ENCODE results near the gene PRSS23. TPM values are rescaled to one million over a fixed set of nuclear protein-coding genes. Genes with fewer than 3 reads are reported as not detected.

The PRSS23 gene
- total RNA-seq, 2 donors from 2014 or later = 2.4 to 3.3 TPM

DNA sequence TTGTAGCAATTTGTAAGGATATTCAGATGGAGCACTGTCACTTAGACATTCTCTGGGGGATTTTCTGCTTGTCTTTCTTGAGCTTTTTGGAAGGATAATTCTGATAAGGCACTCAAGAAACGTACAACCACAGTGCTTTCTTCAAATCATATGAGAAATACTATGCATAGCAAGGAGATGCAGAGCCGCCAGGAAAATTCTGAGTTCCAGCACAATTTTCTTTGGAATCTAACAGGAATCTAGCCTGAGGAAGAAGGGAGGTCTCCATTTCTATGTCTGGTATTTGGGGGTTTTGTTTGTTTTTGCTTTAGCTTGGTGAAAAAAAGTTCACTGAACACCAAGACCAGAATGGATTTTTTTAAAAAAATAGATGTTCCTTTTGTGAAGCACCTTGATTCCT lies 9.9 kb downstream of the PRSS23 start:
- Histone ChIP-seq H3K4me3 (ENCODE audit: low read length) (no peak overlapping the region), H3K9me3 (ENCODE audit: control insufficient read depth, low read length) (no peaks in the 10 kb centered on the region), H3K27ac (ENCODE audit: low read depth, low read length) (no peak overlapping the region), H3K27me3 (ENCODE audit: control insufficient read depth, insufficient read depth, low read length, poor library complexity, severe bottlenecking) (peaks cover 25% of the 10 kb centered on the region), H3K4me1 (ENCODE audit: control insufficient read depth, insufficient read depth, low read length) (peaks cover 18% of the 10 kb centered on the region), H3K36me3 (ENCODE audit: control insufficient read depth, insufficient read depth, low read length) (no peaks in the 10 kb centered on the region), H3K9ac (ENCODE audit: extremely low read depth, low read length, poor library complexity, severe bottlenecking) (no peak overlapping the region)
- TF ChIP-seq, protein P1, sequence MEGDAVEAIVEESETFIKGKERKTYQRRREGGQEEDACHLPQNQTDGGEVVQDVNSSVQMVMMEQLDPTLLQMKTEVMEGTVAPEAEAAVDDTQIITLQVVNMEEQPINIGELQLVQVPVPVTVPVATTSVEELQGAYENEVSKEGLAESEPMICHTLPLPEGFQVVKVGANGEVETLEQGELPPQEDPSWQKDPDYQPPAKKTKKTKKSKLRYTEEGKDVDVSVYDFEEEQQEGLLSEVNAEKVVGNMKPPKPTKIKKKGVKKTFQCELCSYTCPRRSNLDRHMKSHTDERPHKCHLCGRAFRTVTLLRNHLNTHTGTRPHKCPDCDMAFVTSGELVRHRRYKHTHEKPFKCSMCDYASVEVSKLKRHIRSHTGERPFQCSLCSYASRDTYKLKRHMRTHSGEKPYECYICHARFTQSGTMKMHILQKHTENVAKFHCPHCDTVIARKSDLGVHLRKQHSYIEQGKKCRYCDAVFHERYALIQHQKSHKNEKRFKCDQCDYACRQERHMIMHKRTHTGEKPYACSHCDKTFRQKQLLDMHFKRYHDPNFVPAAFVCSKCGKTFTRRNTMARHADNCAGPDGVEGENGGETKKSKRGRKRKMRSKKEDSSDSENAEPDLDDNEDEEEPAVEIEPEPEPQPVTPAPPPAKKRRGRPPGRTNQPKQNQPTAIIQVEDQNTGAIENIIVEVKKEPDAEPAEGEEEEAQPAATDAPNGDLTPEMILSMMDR (conservative IDR thresholded peaks at IDR 0.05) = no peak
- Mint-ChIP-seq H3K4me1 (peaks cover 17% of the 10 kb centered on the region), H3K27me3 (ENCODE audit: insufficient read depth) (peaks cover 79% of the 10 kb centered on the region), H3K4me3 (no peak overlapping the region), H3K27ac (no peak overlapping the region), H3K36me3 (ENCODE audit: low read depth) (no peaks in the 10 kb centered on the region), H3K9me3 (no peaks in the 10 kb centered on the region)
- 93 to 100% methylated on average over 1 to 2 of the region's 2 CpGs for WGBS, 2 experiments (ENCODE audit: insufficient coverage in 1 of 2, insufficient read length in 1 of 2)
- DNase-seq = no peak

GRCh38 chr11:86811637-86812321 lies 11.4 kb downstream of the PRSS23 start:
- Histone ChIP-seq H3K4me1 (ENCODE audit: control insufficient read depth, insufficient read depth, low read length) (peaks cover 18% of the 10 kb centered on the region), H3K9me3 (ENCODE audit: control insufficient read depth, low read length) (no peaks in the 10 kb centered on the region), H3K36me3 (ENCODE audit: control insufficient read depth, insufficient read depth, low read length) (no peaks in the 10 kb centered on the region), H3K4me3 (ENCODE audit: low read length) (no peak overlapping the region), H3K27me3 (ENCODE audit: control insufficient read depth, insufficient read depth, low read length, poor library complexity, severe bottlenecking) (peaks cover 11% of the 10 kb centered on the region), H3K27ac (ENCODE audit: low read depth, low read length) (no peak overlapping the region), H3K9ac (ENCODE audit: extremely low read depth, low read length, poor library complexity, severe bottlenecking) (no peak overlapping the region)
- Mint-ChIP-seq H3K36me3 (ENCODE audit: low read depth) (no peaks in the 10 kb centered on the region), H3K4me3 (no peak overlapping the region), H3K9me3 (no peaks in the 10 kb centered on the region), H3K27me3 (ENCODE audit: insufficient read depth) (peaks cover 79% of the 10 kb centered on the region), H3K4me1 (peaks cover 17% of the 10 kb centered on the region), H3K27ac (no peak overlapping the region)
- TF ChIP-seq, protein P1 (conservative IDR thresholded peaks at IDR 0.05) = no peak
- DNase-seq = peak; percentile 69
- 76 to 100% methylated on average over 1 to 2 of the region's 2 CpGs for WGBS, 2 experiments (ENCODE audit: insufficient coverage in 1 of 2, insufficient read length in 1 of 2)

- H3K27ac Mint-ChIP-seq = no peak overlapping the region
- 89 to 96% methylated on average over 6 to 7 of the region's 7 CpGs for WGBS, 2 experiments (ENCODE audit: insufficient coverage in 1 of 2, insufficient read length in 1 of 2)
Observed at GRCh38 chr11:86812322-86812670, 12.0 kb downstream of the PRSS23 start.

More at GRCh38 chr11:86812322-86812670, 12.0 kb downstream of the PRSS23 start:
- DNase-seq = no peak
- Histone ChIP-seq H3K4me1 (ENCODE audit: control insufficient read depth, insufficient read depth, low read length) (peaks cover 13% of the 10 kb centered on the region), H3K27me3 (ENCODE audit: control insufficient read depth, insufficient read depth, low read length, poor library complexity, severe bottlenecking) (peaks cover 11% of the 10 kb centered on the region), H3K9ac (ENCODE audit: extremely low read depth, low read length, poor library complexity, severe bottlenecking) (no peak overlapping the region), H3K36me3 (ENCODE audit: control insufficient read depth, insufficient read depth, low read length) (no peaks in the 10 kb centered on the region), H3K27ac (ENCODE audit: low read depth, low read length) (no peak overlapping the region), H3K4me3 (ENCODE audit: low read length) (no peak overlapping the region), H3K9me3 (ENCODE audit: control insufficient read depth, low read length) (no peaks in the 10 kb centered on the region)
- Mint-ChIP-seq H3K27me3 (ENCODE audit: insufficient read depth) (peaks cover 75% of the 10 kb centered on the region), H3K9me3 (no peaks in the 10 kb centered on the region), H3K4me3 (no peak overlapping the region), H3K4me1 (peaks cover 13% of the 10 kb centered on the region), H3K36me3 (ENCODE audit: low read depth) (no peaks in the 10 kb centered on the region)
- TF ChIP-seq, protein P1 (conservative IDR thresholded peaks at IDR 0.05) = no peak
